Fibroblast of the conjunctiva (primary cell): ENCODE data around the gene SRM.
"Not testable (repeated sequence)": the region's sequence is repeated elsewhere in the genome, so short reads cannot be mapped to it uniquely, and the experiment has no call there.

Experiments
- DNase-seq: peaks from one replicate; pipeline ENCODE4 v3.0.0-alpha.2; 2010; ENCODE audit warnings: low read depth

SRM gene

DNA sequence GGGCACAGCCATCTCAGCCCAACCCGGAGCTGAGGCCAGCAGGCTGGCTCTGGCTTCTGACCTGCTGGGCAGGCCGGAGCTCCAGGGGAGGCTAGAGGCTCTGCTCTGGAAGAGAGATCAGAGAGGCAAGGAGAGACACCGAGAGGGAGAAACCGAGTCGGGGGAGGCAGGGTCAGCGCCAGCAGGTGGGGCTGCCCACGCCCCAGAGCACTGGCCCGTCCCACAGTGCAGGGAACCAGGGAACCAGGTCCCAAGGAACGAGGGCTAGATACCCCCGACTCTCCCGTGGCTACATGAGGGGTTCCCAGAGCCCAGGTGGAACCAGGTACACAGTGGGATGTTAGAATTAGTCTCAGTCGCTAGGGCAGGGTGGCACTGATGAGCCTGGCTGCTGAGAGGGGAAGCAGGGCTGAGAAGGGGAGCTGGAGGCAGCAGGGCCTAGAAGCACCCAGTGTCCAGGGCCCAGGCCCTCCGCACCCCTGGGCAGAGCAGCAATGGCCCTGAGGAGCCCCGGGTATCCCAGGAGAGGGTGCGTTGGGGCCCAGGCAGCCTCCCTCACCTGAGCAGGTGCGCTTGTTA, 14.9 kb downstream of the SRM start:
- DNase-seq, result no peak

DNA sequence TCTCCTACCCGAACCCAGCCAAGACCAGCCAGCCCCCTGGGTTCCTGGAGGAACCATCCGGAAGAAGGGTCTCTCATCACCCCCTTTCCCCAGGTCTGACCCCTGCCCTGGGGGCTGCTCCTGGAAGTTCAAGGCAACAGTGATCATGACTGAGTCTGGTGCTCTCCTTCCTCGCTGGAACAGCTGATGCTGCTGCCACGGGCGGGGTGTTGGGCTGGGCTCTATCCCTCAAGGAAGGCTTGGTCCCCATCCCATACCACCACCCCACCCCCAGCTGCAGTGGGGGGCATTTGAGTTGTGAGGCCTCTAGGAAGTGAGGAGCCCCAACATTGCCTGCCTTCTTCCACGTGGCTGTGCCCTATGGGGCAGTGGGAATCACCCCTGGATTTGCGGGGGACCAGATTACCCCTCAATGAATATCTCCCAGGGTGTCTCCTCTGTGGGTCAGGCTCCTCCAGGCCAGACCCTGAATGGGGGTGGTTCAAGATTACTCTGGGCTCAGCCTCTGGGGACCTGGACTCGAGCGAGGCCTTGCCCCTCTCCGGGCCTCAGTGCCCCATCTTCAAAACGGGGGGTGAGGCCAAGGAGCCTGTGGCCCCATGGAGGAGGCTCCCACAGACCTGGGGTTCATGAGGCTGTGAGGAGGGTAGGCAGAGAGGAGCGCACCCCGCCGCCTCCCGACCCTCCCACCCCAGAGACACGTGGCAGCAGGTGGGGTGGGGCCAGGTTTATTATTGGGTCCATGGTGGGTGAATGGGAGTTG, 15.6 kb downstream of the SRM start:
- DNase-seq, result no peak

DNA sequence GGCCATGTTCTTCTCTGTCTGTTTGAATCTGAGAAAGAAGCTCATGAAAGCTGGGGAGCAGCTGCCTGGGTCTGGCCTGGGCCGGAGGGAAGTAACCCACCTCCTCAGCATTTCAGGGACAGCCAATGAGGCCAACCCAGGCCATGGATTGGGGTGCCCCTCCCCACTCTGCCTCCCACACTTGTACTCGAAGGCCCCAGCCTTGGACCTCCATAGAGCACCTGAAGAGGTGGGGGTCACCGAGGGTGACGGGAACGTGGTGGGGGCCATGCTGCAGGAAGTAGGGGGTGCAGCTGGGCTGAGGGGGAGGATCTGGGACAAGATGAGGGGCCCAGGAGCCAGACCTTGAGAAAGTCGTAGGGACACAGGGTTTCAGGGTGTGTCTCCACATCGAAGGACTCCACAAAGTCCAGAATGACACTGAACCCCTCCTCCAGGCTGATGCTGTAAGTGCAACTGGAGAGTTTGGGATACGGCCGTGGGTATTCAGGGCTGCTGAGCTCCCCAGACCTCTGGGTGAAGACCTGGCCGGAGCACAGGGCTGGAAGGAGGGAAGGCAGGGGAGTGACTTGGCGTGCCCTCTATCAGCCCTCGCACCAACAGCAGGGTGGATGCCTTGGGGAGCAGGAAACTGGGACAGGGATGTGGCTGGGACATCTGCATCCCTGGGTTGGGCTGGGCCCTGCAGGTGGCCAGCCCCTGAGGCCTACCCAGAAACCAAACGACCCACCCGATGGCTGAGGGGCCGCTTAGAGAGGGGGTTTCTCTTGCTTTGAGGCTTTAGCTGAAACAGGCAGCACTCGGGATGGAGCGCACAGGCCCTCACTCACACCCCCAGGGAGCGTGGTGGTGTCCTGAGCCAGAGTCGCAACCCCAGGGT, 16.6 kb downstream of the SRM start:
- DNase-seq, result no peak

DNA sequence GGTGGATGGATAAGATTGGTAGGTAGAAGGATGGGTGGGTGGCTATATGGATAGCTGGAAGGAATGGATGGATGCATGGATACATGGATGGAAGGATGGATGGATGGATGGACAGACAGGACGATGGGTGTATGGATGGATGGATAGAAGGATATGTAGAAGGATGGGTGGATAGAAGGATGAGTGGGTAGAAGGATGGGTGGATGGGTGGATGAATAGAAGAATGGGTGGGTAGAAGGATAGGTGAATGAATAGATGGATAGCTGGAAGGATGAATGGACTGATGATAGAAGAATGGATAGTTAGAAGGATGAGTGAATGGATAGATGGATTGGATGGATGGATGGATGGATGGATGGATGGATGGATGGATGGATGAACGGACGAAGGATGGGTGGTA, 17.8 kb downstream of the SRM start:
- DNase-seq, result no peak

DNA sequence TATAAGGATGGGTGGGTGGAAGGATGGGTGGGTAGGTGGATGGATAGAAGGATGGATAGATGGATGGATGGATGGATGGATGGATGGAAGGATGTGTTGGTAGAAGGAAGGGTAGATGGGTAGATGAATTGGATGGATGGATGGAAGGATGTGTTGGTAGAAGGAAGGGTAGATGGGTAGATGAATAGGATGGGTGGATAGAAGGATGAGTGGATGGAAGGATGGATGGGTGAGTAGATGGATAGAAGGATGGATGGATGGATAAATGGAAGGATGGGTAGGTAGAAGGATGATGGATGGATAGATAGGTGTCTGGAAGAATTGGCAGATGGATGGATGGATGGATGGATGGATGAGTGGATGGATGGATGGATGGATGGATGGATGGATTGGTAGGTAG, 18.8 kb downstream of the SRM start:
- DNase-seq, result no peak

DNA sequence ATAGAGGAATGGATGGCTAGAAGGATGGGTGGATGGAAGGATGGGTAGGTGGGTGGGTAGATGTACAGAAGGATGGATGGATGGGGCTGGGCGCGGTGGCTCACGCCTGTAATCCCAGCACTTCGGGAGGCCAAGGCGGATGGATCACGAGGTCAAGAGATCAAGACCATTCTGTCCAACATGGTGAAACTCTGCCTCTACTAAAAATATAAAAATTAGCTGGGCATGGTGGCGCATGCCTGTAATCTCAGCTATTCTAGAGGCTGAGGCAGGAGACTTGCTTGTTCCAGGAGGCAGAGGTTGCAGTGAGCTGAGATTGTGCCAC, 19.8 kb downstream of the SRM start:
- DNase-seq, result not testable (repeated sequence)

DNA sequence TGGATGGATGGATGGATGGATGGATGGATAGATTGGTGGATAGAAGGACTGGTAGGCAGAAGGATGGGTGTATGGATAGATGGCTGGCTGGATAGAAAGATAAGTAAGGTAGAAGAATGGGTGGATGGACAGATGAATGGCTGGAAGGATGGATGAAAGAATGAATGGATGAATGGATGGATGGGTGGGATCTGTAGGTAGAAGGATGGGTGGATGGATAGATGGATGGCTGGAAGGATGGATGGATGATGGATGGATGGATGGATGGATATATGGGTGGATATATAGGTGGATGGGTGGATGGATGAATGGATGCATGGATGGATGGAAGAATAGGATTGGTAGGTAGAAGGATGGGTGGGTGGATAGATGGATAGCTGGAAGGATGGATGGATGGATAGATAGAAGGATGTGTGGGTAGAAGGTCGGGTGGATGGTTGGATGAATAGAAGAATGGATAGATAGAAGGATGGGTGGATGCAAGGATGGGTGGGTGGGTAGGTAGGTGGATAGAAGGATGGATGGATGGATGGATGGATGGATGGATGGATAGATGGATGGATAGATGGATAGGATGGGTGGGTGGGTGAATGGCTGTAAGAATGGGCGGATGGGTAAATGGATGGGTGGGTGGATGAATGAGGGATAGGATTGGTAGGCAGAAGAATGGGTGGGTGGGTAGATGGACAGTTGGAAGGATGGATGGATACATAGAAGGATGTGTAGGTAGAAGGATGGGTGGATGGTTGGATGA, 20.3 kb downstream of the SRM start:
- DNase-seq, result no peak

DNA sequence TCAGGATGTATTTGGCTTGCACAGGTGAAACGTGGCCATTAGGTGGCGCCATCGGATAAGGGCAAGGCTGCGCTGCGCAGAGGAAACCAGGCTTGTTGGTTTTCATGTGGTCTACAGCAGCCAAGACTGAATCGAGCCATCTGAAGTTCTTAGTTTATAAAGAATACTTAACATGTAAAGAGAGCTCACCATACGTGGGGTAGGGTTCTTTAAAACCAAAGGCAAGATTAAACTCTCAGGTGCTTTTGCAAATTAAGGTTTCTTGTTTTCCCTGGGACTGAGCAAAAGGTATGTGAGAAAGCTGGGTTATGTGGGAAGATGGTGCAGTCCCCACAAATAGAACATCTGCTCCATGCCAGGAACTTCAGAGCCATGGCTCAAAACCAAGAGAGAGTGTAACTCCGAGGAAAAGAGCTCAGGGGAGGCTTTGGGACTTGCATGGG, 22.1 kb downstream of the SRM start:
- peak; percentile 83 for DNase-seq

DNA sequence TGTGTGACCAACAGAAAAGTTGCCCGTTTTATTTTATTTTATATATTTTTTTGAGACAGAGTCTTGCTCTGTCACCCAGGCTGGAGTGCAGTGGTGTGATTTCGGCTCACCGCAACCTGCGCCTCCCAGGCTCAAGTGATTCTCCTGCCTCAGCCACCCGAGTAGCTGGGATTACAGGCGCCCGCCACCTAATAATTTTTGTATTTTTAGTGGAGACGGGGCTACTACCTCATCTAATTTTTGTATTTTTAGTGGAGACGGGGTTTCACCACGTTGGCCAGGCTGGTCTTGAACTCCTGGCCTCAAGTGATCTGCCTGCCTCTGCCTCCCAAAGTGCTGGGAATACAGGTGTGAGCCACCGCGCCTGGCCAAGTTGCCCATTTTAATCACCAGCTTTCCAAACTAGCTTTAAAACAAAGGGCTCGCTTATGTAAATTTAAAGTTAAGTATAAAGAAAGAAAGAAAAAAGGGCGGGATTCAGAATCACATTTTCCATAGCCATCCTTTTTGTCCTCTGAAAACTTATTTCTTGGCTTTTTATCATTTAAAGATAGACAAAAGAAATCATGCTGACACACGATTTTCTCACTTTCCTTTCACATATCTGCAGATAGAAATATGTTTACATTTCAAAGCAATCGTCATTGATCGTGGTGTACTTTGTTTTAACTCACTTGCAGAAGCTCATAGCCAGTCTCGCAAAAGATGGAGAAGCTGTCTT, 22.6 kb downstream of the SRM start:
- not testable (repeated sequence) for DNase-seq

DNA sequence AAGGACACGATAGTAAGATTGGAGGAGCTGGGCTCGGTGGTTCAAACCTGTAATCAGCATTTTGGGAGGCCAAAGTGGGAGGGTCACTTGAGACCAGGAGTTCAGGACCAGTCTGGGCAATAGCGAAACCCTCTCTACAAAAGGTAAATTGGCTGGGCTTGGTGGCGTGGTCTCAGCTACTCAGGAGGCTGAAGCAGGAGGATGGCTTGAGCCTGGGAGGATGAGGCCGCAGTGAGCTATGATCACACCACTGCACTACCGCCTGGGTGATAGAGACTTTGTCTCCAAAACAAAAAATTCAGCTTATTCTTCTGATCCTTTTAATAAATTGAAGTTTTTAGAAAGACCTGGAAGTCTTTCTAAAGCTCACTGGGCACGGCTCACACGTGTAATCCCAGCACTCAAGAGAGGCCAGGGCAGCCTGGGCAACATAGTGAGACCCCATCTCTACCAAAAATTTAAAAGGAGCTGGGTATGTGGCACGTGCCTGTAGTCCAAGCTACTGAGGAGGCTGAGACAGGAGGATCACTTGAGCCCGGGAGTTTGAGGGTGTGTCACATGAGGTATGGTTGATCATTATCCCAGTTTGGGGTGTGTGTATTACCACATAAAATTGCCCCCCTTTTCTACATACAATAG, 28.1 kb downstream of the SRM start:
- DNase-seq, result no peak

DNA sequence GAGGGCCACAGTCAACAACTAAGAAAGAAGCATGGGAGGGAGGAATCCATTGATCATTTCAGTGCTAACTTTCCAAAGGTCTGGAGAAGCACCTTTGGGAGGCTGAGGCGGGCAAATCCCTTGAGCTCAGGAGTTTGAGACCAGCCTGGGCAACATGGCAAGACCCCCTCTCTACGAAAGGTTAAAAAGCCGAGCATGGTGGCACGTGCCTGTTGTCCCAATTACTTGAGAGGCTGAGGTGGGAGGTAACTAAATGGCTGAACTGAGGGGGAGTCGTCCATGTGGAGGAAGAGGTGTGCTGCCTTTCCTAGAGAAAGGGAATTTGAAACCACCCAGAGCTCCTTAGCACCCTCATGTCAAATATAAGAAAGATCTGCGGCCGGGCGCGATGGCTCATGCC, 29.0 kb downstream of the SRM start:
- DNase-seq, result no peak

DNA sequence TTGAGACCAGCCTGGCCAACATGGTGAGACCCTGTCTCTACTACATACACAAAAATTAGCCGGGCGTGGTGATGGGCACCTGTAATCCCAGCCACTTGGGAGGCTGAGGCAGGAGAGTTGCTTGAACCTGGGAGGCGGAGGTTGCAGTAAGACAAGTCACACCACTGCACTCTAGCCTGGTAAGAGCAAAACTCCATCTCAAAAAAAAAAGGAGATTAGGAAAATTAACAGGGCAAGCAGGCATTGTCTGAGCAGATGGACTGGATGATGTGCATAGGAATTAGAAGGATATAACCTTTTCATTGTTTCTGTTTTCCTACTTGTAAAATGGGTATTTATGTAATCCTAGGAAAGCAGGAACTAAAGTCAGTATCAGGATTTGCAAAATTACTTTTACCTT, 31.8 kb downstream of the SRM start:
- no peak for DNase-seq

DNA sequence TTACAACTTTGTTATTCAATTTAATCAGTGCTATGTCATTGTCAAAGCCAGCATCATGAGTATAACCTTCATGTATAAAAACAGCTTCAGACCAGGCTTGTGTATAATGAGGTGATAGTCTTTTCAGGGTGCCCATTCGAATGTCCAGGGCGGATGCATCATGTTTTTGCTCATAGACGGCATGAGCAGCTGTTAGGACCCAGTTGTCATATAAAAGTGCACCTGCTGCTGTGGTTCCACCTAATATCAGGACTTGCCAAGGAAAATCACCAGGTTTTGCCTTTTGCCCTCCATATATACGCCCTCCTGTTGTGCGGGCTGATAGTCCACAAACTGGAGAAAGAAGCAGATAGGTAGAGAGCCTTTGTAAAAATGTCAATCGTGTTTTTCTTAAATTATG, 32.5 kb downstream of the SRM start:
- DNase-seq, result no peak

DNA sequence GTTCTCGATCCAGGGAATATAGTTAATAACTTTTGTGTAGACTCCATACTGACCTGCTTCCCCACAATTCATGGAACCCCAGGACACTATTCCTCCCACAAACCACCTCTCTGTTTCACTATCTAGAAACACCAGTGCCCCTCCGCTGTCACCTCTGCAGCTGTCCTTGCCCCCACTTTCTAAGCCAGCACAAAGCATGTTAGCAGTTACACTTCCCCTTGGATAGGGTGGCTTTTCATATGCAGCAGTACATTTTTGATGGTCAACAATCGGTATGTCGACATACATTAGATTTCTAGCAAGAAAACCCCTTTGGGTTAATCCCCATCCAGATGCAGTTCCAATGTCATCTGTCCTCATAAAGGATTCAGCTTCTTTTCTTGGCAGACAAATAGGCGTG, 32.9 kb downstream of the SRM start:
- DNase-seq, result no peak

DNA sequence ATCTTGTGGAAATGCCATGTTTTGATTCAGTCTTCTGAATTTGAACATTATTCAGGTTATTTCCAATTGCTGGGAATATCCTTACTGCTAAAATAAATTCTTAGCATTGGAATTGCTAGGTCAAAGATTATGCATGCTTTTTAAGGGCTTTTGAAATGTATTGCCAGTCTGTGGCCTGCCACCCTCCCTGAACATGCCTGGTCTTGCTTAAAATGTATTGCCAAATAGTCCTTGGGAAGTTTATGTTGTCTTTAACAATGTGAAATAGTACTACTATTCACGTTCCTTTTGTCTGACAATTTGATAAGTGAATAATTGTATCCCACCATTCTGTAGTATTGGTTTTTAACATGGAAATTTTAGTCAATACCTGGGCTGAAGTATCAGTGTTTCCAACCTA, 33.8 kb downstream of the SRM start:
- no peak for DNase-seq

DNA sequence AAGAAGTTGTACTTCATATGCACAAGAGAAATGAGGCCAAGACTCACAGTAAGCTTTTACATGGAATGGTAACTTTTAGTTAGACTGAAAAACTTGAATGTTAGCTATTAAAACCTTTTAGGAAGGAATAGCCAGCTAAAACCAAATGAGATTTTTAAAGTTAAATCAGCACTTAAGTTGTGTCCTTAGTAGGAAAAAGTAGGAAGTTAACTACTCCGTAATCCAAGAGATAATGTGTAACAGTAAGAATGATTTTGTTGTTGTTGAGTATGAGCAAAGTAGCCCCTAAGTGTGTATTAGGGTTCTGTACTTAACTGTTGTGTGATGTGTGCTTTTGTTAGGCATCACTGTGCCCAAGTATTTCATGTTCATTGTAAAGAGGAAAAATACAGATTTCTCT, 34.2 kb downstream of the SRM start:
- no peak for DNase-seq

DNA sequence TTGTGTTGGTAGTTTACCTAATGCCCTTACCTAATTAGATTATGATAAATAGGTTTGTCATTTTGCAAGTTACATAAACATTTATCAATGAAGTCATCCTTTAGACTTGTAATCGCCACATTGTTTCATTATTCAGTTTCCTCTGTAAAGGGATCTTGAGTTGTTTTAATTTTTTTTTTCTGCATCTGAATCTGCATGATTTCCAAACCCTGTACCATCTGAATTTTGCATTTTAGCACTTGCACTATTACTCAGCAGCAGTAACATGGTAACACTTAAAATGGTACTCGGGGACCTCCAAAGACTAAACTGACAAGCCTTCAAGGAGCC, 35.0 kb downstream of the SRM start:
- no peak for DNase-seq

DNA sequence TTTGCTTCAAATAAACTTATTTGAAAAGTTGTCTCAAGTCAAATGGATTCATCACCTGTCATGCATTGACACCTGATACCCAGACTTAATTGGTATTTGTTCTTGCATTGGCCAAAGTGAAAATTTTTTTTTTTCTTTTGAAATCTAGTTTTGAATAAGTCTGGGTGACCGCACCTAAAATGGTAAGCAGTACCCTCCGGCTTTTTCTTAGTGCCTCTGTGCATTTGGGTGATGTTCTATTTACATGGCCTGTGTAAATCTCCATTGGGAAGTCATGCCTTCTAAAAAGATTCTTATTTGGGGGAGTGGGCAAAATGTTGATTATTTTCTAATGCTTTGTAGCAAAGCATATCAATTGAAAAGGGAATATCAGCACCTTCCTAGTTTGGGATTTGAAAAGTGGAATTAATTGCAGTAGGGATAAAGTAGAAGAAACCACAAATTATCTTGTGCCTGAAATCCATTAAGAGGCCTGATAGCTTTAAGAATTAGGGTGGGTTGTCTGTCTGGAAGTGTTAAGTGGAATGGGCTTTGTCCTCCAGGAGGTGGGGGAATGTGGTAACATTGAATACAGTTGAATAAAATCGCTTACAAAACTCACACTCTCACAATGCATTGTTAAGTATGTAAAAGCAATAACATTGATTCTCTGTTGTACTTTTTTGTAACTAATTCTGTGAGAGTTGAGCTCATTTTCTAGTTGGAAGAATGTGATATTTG, 35.5 kb downstream of the SRM start:
- no peak for DNase-seq

DNA sequence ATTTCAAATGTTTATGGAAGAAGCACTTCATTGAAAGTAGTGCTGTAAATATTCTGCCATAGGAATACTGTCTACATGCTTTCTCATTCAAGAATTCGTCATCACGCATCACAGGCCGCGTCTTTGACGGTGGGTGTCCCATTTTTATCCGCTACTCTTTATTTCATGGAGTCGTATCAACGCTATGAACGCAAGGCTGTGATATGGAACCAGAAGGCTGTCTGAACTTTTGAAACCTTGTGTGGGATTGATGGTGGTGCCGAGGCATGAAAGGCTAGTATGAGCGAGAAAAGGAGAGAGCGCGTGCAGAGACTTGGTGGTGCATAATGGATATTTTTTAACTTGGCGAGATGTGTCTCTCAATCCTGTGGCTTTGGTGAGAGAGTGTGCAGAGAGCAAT, 36.6 kb downstream of the SRM start:
- DNase-seq, result no peak

DNA sequence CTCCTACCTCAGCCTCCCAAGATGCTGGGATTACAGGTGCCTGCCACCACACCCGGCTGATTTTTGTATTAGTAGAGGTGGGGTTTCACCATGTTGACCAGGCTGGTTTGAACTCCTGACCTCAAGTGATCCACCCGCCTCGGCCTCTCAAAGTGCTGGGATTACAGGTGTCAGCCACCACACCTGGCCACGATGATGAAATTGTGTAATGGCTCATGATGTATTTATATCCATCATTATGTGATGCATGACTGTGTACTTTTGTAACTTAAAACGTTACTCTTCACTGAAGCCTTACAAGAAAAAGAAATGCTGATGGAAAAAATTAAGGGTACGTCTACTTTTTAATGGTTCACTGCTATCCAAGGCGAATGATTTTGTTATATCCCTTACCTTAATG, 39.8 kb downstream of the SRM start:
- DNase-seq, result no peak

DNA sequence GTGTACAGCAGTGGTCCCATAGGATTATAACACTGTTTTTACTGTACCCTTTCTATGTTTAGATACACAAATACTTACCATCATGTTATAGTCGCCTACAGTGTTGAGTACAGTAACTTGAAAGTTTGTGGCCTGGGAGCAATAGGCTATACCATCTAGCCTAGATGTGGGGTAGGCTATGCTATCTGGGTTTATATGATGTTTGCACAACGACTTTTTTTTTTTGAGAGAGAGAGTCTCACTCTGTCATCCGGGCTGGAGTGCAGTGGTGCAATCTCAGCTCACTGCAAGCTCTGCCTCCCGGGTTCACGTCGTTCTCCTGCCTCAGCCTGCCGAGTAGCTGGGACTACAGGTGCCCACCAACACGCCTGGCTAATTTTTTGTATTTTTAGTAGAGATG, 40.5 kb downstream of the SRM start:
- DNase-seq, result not testable (repeated sequence)
